HG02970 (cell line): ENCODE data around the gene PPP6R3.
A peak's percentile ranks its signal among the peaks of the same experiment; 100 is the strongest.
"Not testable (repeated sequence)": the region's sequence is repeated elsewhere in the genome, so short reads cannot be mapped to it uniquely, and the experiment has no call there.

ENCODE experiments used
- ATAC-seq: cut with Tn5 transposase; IDR thresholded peaks from one replicate; pipeline ENCODE4 v1.9.1; 2021; ENCODE audit warnings: mild to moderate bottlenecking, moderate library complexity, moderate number of reproducible peaks; ENCODE audit not compliant: unreplicated experiment, low FRiP score

PPP6R3 gene

GRCh38 chr11:68454767-68455166, 5.8 kb upstream of the PPP6R3 start:
- ATAC-seq, result no peak

- no peak for ATAC-seq
Measured at GRCh38 chr11:68455485-68455884, 5.1 kb upstream of the PPP6R3 start.

GRCh38 chr11:68457216-68457897, 3.2 kb upstream of the PPP6R3 start:
- ATAC-seq, result no peak

GRCh38 chr11:68457898-68458249, 2.7 kb upstream of the PPP6R3 start:
- ATAC-seq, result no peak

- ATAC-seq, result not testable (repeated sequence)
Measured at GRCh38 chr11:68458340-68458739, 2.2 kb upstream of the PPP6R3 start.

- ATAC-seq, result peak; percentile 82
Measured at GRCh38 chr11:68459886-68460740, 439 bp upstream of the PPP6R3 start.

- ATAC-seq, result no peak
Measured at GRCh38 chr11:68461575-68461917, 994 bp downstream of the PPP6R3 start.

GRCh38 chr11:68463714-68464113, 3.2 kb downstream of the PPP6R3 start:
- ATAC-seq, result no peak

GRCh38 chr11:68467201-68467834, 6.8 kb downstream of the PPP6R3 start:
- ATAC-seq, result no peak

GRCh38 chr11:68468217-68468828, 7.8 kb downstream of the PPP6R3 start:
- ATAC-seq, result no peak

- no peak for ATAC-seq
Measured at GRCh38 chr11:68469122-68469521, 8.6 kb downstream of the PPP6R3 start.

GRCh38 chr11:68469642-68470041, 9.1 kb downstream of the PPP6R3 start:
- ATAC-seq, result no peak

- no peak for ATAC-seq
Measured at GRCh38 chr11:68470304-68470811, 9.8 kb downstream of the PPP6R3 start.

- no peak for ATAC-seq
Measured at GRCh38 chr11:68471360-68472340, 11.1 kb downstream of the PPP6R3 start.

- ATAC-seq, result no peak
Measured at GRCh38 chr11:68472778-68473177, 12.2 kb downstream of the PPP6R3 start.

GRCh38 chr11:68473693-68474092, 13.1 kb downstream of the PPP6R3 start:
- ATAC-seq, result no peak

GRCh38 chr11:68475626-68476025, 15.1 kb downstream of the PPP6R3 start:
- ATAC-seq, result not testable (repeated sequence)

GRCh38 chr11:68479390-68479789, 18.8 kb downstream of the PPP6R3 start:
- ATAC-seq, result no peak

- no peak for ATAC-seq
Measured at GRCh38 chr11:68480193-68480592, 19.6 kb downstream of the PPP6R3 start.
